GM06990 (cell line): ENCODE data around the gene RIPOR2.

Experiments used
- DNase-seq: peaks from one replicate; pipeline ENCODE4 v3.0.0-alpha.2; 2011; ENCODE audit not compliant: insufficient read length; ENCODE audit errors: extremely low read depth
- H3K27me3 ChIP-seq: replicated peaks from 2 replicates; pipeline ENCODE4 v1.6.0; 2011; ENCODE audit warnings: low read length; ENCODE audit not compliant: control insufficient read depth, insufficient read depth
- H3K36me3 ChIP-seq: 2 replicates; pipeline ENCODE4 v1.5.1; 2011; ENCODE audit warnings: low read length; ENCODE audit not compliant: control insufficient read depth, insufficient read depth
- H3K4me3 ChIP-seq: replicated peaks from 2 replicates; pipeline ENCODE4 v1.5.1; 2011; ENCODE audit warnings: low read depth, mild to moderate bottlenecking, control low read depth, low read length
- CTCF ChIP-seq: IDR thresholded peaks from 2 replicates; pipeline ENCODE4 v1.5.1; 2011; ENCODE audit warnings: low read length, control low read depth, mild to moderate bottlenecking, inconsistent platforms; ENCODE audit not compliant: insufficient read depth, poor library complexity, severe bottlenecking

The RIPOR2 gene

GRCh38 chr6:24960991-24961475, 25.3 kb upstream of the RIPOR2 start:
- TF ChIP-seq CTCF, result no peak
- no peaks in the 10 kb centered on the region for H3K27me3 ChIP-seq
- H3K36me3 ChIP-seq, result no peaks in the 10 kb centered on the region
- no peak overlapping the region for H3K4me3 ChIP-seq
- no peak for DNase-seq

- no peak overlapping the region for H3K4me3 ChIP-seq
- H3K27me3 ChIP-seq, result no peaks in the 10 kb centered on the region
- no peak for TF ChIP-seq CTCF
- H3K36me3 ChIP-seq, result no peaks in the 10 kb centered on the region
- DNase-seq, result no peak
Observed at GRCh38 chr6:24959319-24959718, 23.6 kb upstream of the RIPOR2 start.

GRCh38 chr6:24957199-24957598, 21.4 kb upstream of the RIPOR2 start:
- no peaks in the 10 kb centered on the region for H3K27me3 ChIP-seq
- DNase-seq, result no peak
- TF ChIP-seq CTCF, result no peak
- H3K4me3 ChIP-seq, result no peak overlapping the region
- H3K36me3 ChIP-seq, result no peaks in the 10 kb centered on the region

GRCh38 chr6:24953726-24954125, 18.0 kb upstream of the RIPOR2 start:
- no peak for TF ChIP-seq CTCF
- no peak for DNase-seq
- H3K27me3 ChIP-seq, result no peaks in the 10 kb centered on the region
- no peaks in the 10 kb centered on the region for H3K36me3 ChIP-seq
- H3K4me3 ChIP-seq, result no peak overlapping the region

GRCh38 chr6:24951811-24952299, 16.1 kb upstream of the RIPOR2 start:
- Histone ChIP-seq H3K36me3 (no peaks in the 10 kb centered on the region), H3K4me3 (no peak overlapping the region), H3K27me3 (no peaks in the 10 kb centered on the region)
- DNase-seq, result no peak
- TF ChIP-seq CTCF, result no peak
